ENCODE measurements around the gene ATG3. TPM values are rescaled to one million over a fixed set of nuclear protein-coding genes. Genes with fewer than 3 reads are reported as not detected.
"Not testable (repeated sequence)": the region's sequence is repeated elsewhere in the genome, so short reads cannot be mapped to it uniquely, and the experiment has no call there.

The ATG3 gene
- total and polyA plus RNA-seq, 10 donors: 35.8 to 98.1 (median 74.8) TPM

DNA sequence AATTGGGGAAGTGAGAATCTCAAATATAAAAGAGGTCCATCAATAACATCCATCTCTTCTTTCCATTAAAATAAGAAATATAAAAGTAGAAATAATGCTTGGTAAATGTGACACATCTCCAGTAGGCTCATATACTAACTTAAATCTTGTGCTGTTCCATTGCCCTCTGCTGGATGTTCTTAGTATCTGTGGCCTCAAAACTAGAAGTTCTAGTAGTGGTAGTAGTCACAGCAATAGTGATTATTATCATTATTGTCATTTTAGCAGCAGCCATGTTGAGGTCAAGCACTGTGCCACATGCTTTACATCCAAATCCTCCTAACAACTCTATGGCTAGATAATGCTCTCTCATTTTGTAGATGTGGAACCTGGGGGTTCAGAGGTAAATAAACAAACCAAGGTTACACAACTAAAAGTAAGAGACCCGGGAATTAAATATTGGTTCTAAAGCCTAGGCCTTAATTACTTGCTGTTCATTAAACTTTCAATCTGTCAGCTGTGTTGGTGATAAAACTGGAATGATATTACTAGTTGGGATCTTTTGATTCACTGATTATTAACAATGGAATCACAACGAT is 42.2 kb downstream of the ATG3 start:
- Histone ChIP-seq H3K27ac (peak overlapping the region in 1 of 8 donors; percentile 40), H3K4me1 (peaks cover 0 to 25% (median under 1%) of the 10 kb centered on the region in 6 donors), H3K27me3 (replicated peaks in 1 of 7) (no peaks in the 10 kb centered on the region), H3K9me3 (no peaks in the 10 kb centered on the region), H3K4me3 (no peak overlapping the region), H3K36me3 (peaks cover 0 to 12% (median 0%) of the 10 kb centered on the region in 6 donors)
- 63 to 93% (median 90%) methylated on average over 2 of the region's 2 CpGs for WGBS, 5 donors
- intact Hi-C loops (cut with DNase I; ENCODE audit: low total_unique reads): loop anchor here (5.0 to 10.0 kb wide), 2 partner anchors 192 to 415 kb away; no protein-coding TSS in a partner anchor
- TF ChIP-seq POLR2AphosphoS5 (IDR thresholded peaks at IDR 0.05) (no peak), POLR2A (IDR thresholded peaks at IDR 0.05) (no peak)
- TF ChIP-seq, protein P1, sequence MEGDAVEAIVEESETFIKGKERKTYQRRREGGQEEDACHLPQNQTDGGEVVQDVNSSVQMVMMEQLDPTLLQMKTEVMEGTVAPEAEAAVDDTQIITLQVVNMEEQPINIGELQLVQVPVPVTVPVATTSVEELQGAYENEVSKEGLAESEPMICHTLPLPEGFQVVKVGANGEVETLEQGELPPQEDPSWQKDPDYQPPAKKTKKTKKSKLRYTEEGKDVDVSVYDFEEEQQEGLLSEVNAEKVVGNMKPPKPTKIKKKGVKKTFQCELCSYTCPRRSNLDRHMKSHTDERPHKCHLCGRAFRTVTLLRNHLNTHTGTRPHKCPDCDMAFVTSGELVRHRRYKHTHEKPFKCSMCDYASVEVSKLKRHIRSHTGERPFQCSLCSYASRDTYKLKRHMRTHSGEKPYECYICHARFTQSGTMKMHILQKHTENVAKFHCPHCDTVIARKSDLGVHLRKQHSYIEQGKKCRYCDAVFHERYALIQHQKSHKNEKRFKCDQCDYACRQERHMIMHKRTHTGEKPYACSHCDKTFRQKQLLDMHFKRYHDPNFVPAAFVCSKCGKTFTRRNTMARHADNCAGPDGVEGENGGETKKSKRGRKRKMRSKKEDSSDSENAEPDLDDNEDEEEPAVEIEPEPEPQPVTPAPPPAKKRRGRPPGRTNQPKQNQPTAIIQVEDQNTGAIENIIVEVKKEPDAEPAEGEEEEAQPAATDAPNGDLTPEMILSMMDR (IDR thresholded peaks at IDR 0.05 in 8 of 11, conservative IDR thresholded peaks at IDR 0.05 in 3 of 11): peak; percentile 52 to 78 (median 69)
- DNase-seq: no peak

DNA sequence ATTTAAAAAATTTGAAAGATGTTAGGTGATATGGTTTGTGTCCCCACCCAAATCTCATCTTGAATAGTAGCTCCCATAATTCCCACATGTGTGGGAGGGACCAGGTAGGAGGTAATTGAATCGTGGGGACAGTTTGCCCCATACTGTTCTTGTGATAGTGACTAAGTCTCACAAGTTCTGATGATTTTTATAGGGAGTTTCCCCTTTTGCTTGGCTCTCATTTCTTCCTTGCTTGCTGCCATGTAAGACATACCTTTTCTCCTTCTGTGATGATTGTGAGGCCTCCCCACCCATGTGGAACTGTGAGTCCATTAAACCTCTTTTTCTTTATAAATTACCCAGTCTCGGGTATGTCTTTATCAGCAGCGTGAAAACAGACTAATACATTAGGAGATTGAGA is 42.8 kb downstream of the ATG3 start:
- H3K27me3 ChIP-seq (replicated peaks in 1 of 7); H3K4me3 ChIP-seq; H3K36me3 ChIP-seq; H3K9me3 ChIP-seq; DNase-seq: not testable (repeated sequence)
- peaks cover 0 to 30% (median 3%) of the 10 kb centered on the region in 6 donors for H3K4me1 ChIP-seq
- H3K27ac ChIP-seq: peak overlapping the region in 2 of 8 donors; percentile 29 to 40
- intact Hi-C loops (cut with DNase I; ENCODE audit: low total_unique reads): loop anchor here (5.0 to 10.0 kb wide), 2 partner anchors 192 to 414 kb away; no protein-coding TSS in a partner anchor
- WGBS, 5 donors: 57 to 68% (median 61%) methylated on average over 3 of the region's 3 CpGs

DNA sequence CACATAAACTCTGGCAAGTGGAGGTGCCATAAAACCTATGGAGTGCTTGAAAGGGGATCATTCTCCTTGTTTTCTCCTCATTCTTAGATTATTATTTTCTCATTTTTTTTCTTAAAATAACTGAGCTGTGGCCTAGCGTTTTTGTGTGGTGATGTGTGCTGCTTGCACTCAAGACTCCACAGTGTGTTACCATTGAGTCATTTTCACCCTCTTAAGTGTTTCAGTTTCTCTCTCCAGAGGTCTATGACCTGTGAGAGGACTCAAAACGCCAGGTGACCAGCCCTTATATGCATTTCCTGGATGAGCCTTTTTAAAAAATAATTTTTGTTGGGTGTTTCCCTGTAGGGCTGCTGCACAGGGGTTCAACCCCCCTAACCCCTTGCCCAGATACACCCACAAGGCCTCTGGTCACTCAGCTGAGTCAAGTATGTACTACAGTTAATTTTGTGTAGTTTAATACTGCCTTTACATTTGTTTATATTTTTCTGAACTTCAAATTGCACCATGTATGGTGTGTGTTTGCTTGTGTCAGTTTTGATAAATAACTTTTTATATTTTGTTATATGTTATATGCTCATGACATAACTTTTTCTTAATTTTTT is 47.1 kb downstream of the ATG3 start:
- DNase-seq: no peak
- TF ChIP-seq POLR2AphosphoS5 (IDR thresholded peaks at IDR 0.05) (no peak), POLR2A (IDR thresholded peaks at IDR 0.05) (no peak)
- TF ChIP-seq, protein P1 (IDR thresholded peaks at IDR 0.05 in 8 of 11, conservative IDR thresholded peaks at IDR 0.05 in 3 of 11): no peak
- peaks cover 0 to 17% (median 12%) of the 10 kb centered on the region in 8 donors for H3K9me3 ChIP-seq
- no peaks in the 10 kb centered on the region for H3K36me3 ChIP-seq
- no peak overlapping the region for H3K4me3 ChIP-seq
- WGBS, 5 donors: 45 to 65% (median 57%) methylated on average over 2 of the region's 2 CpGs
- no peaks in the 10 kb centered on the region for H3K27me3 ChIP-seq (replicated peaks in 1 of 7)
- intact Hi-C loops (cut with DNase I; ENCODE audit: low total_unique reads): loop anchor here (5.0 to 10.0 kb wide), 2 partner anchors 187 to 410 kb away; no protein-coding TSS in a partner anchor
- peak overlapping the region in 5 of 8 donors; percentile 5 to 55 (median 37) for H3K27ac ChIP-seq
- H3K4me1 ChIP-seq: peaks cover 0 to 33% (median 4%) of the 10 kb centered on the region in 6 donors

DNA sequence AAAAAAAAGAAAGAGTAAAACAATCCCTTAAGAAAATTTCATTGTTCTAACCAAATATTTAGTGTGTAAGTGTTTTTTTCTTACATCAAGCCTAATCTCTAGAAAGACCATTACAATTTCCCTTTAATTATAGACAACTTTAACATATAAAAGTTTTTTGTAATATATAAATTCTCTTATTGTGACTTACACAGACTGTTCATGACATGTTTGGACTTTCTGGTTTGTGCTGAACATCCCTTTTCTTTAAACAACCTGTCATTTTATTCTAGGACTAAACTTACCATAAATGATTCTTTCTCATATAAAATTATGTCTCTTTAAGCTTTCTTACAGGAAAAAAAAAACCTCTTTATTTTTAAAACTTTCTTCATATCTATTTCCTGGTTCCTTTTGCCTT is 49.4 kb downstream of the ATG3 start:
- no peak for TF ChIP-seq POLR2AphosphoS5 (IDR thresholded peaks at IDR 0.05)
- TF ChIP-seq, protein P1 (IDR thresholded peaks at IDR 0.05 in 8 of 11, conservative IDR thresholded peaks at IDR 0.05 in 3 of 11): no peak
- TF ChIP-seq POLR2A (IDR thresholded peaks at IDR 0.05): no peak
- Histone ChIP-seq H3K27me3 (replicated peaks in 1 of 7) (no peaks in the 10 kb centered on the region), H3K9me3 (peaks cover 0 to 17% (median 12%) of the 10 kb centered on the region in 8 donors), H3K27ac (no peak overlapping the region), H3K36me3 (no peaks in the 10 kb centered on the region), H3K4me3 (no peak overlapping the region), H3K4me1 (peaks cover 0 to 33% (median 6%) of the 10 kb centered on the region in 6 donors)
- intact Hi-C loops (cut with DNase I; ENCODE audit: low total_unique reads): loop anchor here (10.0 kb wide), 1 partner anchor 408 kb away; no protein-coding TSS in a partner anchor
- no peak for DNase-seq
